ENCODE measurements around the gene DLGAP1.

DLGAP1 gene

DNA sequence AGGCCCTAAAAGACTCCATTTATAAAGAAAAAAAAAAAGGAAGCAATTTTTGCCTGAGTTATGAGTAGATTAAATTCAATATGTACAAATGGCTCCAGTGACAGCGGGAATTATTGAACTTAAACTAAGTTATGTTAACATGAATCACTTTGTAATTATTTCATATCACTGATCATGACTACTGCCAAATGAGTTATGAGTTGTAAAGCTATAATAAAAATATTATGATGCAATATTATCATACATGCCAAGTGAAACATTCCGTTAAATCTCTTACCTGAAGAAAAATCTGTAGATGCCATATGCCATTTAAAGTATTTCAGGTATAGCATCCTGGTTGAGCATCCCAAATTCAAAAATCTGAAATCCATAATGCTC lies 217.5 kb downstream of the DLGAP1 start:
- no peaks in the 10 kb centered on the region for H3K27me3 ChIP-seq (ENCODE audit: low read length)
- no peak overlapping the region for H3K4me3 ChIP-seq (ENCODE audit: insufficient read depth, low read length, poor library complexity, severe bottlenecking)

DNA sequence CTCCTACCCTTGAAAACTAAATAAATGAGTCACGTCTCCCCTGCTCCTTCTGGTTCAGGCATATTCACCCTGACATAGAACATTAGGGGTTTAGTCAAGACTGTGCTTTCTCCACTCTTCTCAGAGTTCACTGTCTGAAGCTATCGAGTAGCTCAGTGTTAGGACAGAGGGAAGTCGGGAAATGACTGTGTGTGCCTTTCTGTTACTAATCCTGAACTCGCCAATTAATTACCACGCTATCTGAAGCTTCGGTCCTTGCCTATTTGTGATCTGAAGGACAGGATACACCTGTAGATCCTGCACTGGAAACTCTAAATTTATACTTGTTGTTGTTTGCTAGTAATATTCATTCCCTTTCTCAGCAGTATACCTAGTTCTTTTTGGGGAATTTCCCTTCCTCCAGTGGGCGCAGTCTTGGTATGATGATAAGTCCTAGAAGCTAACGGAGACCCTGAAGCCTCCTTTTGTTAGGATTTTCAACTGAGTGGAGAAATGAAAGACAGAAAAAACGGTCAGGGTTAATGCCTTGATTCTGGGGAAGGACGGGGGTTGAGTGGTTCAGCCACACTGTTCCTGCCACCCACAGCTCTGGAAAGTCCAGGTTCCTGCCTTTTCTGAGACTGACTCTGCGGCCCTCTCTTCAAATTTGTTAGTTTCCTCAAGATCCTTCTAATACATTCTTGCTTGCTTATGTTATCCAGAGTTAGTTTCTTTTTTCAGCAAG lies 218.0 kb downstream of the DLGAP1 start:
- Histone ChIP-seq H2AFZ (ENCODE audit: low read depth, low read length, severe bottlenecking) (no peak overlapping the region), H3K36me3 (ENCODE audit: low read length) (no peaks in the 10 kb centered on the region), H3K27ac (ENCODE audit: low read depth, low read length) (no peak overlapping the region), H3K27me3 (ENCODE audit: low read length) (no peaks in the 10 kb centered on the region), H3K79me2 (ENCODE audit: insufficient read depth, low read length) (no peaks in the 10 kb centered on the region), H3F3A (ENCODE audit: insufficient read depth) (no peaks in the 10 kb centered on the region), H4K20me1 (ENCODE audit: low read depth, low read length) (no peaks in the 10 kb centered on the region), H3K9me3 (ENCODE audit: insufficient read depth, low read length) (no peaks in the 10 kb centered on the region), H3K9ac (ENCODE audit: low read length) (no peak overlapping the region), H3K4me2 (ENCODE audit: low read depth, low read length, poor library complexity, severe bottlenecking) (no peak overlapping the region), H3K4me3 (ENCODE audit: insufficient read depth, low read length, poor library complexity, severe bottlenecking) (no peak overlapping the region), H3K9me2 (replicated peaks; ENCODE audit: insufficient read depth, low read length) (no peaks in the 10 kb centered on the region)
- TF ChIP-seq, protein P1, sequence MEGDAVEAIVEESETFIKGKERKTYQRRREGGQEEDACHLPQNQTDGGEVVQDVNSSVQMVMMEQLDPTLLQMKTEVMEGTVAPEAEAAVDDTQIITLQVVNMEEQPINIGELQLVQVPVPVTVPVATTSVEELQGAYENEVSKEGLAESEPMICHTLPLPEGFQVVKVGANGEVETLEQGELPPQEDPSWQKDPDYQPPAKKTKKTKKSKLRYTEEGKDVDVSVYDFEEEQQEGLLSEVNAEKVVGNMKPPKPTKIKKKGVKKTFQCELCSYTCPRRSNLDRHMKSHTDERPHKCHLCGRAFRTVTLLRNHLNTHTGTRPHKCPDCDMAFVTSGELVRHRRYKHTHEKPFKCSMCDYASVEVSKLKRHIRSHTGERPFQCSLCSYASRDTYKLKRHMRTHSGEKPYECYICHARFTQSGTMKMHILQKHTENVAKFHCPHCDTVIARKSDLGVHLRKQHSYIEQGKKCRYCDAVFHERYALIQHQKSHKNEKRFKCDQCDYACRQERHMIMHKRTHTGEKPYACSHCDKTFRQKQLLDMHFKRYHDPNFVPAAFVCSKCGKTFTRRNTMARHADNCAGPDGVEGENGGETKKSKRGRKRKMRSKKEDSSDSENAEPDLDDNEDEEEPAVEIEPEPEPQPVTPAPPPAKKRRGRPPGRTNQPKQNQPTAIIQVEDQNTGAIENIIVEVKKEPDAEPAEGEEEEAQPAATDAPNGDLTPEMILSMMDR (IDR thresholded peaks at IDR 0.05; ENCODE audit: insufficient read depth, low read length, poor library complexity, severe bottlenecking) = no peak
- no peak for TF ChIP-seq EZH2phosphoT487 (conservative IDR thresholded peaks at IDR 0.05; ENCODE audit: low read length)

More for the DNA sequence above, 217.5 kb downstream of the DLGAP1 start:
- H3K79me2 ChIP-seq (ENCODE audit: insufficient read depth, low read length) = no peaks in the 10 kb centered on the region
- no peaks in the 10 kb centered on the region for H3K36me3 ChIP-seq (ENCODE audit: low read length)
- H3K9ac ChIP-seq (ENCODE audit: low read length) = no peak overlapping the region
- H4K20me1 ChIP-seq (ENCODE audit: low read depth, low read length) = no peaks in the 10 kb centered on the region
- no peaks in the 10 kb centered on the region for H3K9me3 ChIP-seq (ENCODE audit: insufficient read depth, low read length)
- H2AFZ ChIP-seq (ENCODE audit: low read depth, low read length, severe bottlenecking) = no peak overlapping the region
- TF ChIP-seq EZH2phosphoT487 (conservative IDR thresholded peaks at IDR 0.05; ENCODE audit: low read length) = no peak
- TF ChIP-seq, protein P1 (IDR thresholded peaks at IDR 0.05; ENCODE audit: insufficient read depth, low read length, poor library complexity, severe bottlenecking) = no peak
- H3K27ac ChIP-seq (ENCODE audit: low read depth, low read length) = no peak overlapping the region
- H3K4me2 ChIP-seq (ENCODE audit: low read depth, low read length, poor library complexity, severe bottlenecking) = no peak overlapping the region
- H3F3A ChIP-seq (ENCODE audit: insufficient read depth) = no peaks in the 10 kb centered on the region
- H3K9me2 ChIP-seq (replicated peaks; ENCODE audit: insufficient read depth, low read length) = no peaks in the 10 kb centered on the region

- Histone ChIP-seq H3K9me3 (ENCODE audit: insufficient read depth, low read length) (no peaks in the 10 kb centered on the region), H3F3A (ENCODE audit: insufficient read depth) (no peaks in the 10 kb centered on the region), H4K20me1 (ENCODE audit: low read depth, low read length) (no peaks in the 10 kb centered on the region), H3K4me3 (ENCODE audit: insufficient read depth, low read length, poor library complexity, severe bottlenecking) (no peak overlapping the region), H3K9ac (ENCODE audit: low read length) (no peak overlapping the region), H3K27ac (ENCODE audit: low read depth, low read length) (no peak overlapping the region), H3K4me2 (ENCODE audit: low read depth, low read length, poor library complexity, severe bottlenecking) (no peak overlapping the region), H3K79me2 (ENCODE audit: insufficient read depth, low read length) (no peaks in the 10 kb centered on the region), H2AFZ (ENCODE audit: low read depth, low read length, severe bottlenecking) (no peak overlapping the region), H3K27me3 (ENCODE audit: low read length) (no peaks in the 10 kb centered on the region), H3K9me2 (replicated peaks; ENCODE audit: insufficient read depth, low read length) (no peaks in the 10 kb centered on the region), H3K36me3 (ENCODE audit: low read length) (no peaks in the 10 kb centered on the region)
- TF ChIP-seq, protein P1 (IDR thresholded peaks at IDR 0.05; ENCODE audit: insufficient read depth, low read length, poor library complexity, severe bottlenecking) = no peak
- TF ChIP-seq EZH2phosphoT487 (conservative IDR thresholded peaks at IDR 0.05; ENCODE audit: low read length) = no peak
Observed at GRCh38 chr18:4233468-4233867, 221.6 kb downstream of the DLGAP1 start.
